ENCODE data around the gene DRD4. TPM values are rescaled to one million over a fixed set of nuclear protein-coding genes. Genes with fewer than 3 reads are reported as not detected.

DRD4 gene
- total and polyA plus RNA-seq, 4 donors = 0.05 to 1.1 (median 0.35) TPM; not detected in 1

GRCh38 chr11:593347-593746, 43.7 kb upstream of the DRD4 start:
- DNase-seq (no peak), ATAC-seq (ENCODE audit: insufficient read depth, low FRiP score) (no peak)
- TF ChIP-seq CTCF (IDR thresholded peaks at IDR 0.05; ENCODE audit: control extremely low read depth, extremely low read depth) = no peak
- no peaks in the 10 kb centered on the region for H3K27me3 ChIP-seq (ENCODE audit: control insufficient read depth in 3 of 3, insufficient read depth in 3 of 3, low read length in 2 of 3)
- no peaks in the 10 kb centered on the region for H3K4me1 ChIP-seq (ENCODE audit: control insufficient read depth in 5 of 5, insufficient read depth in 5 of 5, low read length in 5 of 5)
- WGBS, 2 donors = 96 to 98% methylated on average over 21 of the region's 21 CpGs
- H3K4me3 ChIP-seq = no peak overlapping the region
- H3K27ac ChIP-seq (ENCODE audit: low read depth in 1 of 2, low read length in 1 of 2) = no peak overlapping the region
- no peaks in the 10 kb centered on the region for H3K9me3 ChIP-seq (ENCODE audit: control insufficient read depth in 4 of 4, insufficient read depth in 3 of 4, low read length in 3 of 4)
- peaks cover 8 to 72% (median 30%) of the 10 kb centered on the region in 4 donors for H3K36me3 ChIP-seq (ENCODE audit: control insufficient read depth in 4 of 4, insufficient read depth in 4 of 4, low read length in 4 of 4)
- H3K9ac ChIP-seq (ENCODE audit: insufficient read depth in 1 of 2, low read length in 2 of 2) = no peak overlapping the region

- DNase-seq (no peak), ATAC-seq (ENCODE audit: insufficient read depth, low FRiP score) (no peak)
- H3K9me3 ChIP-seq (ENCODE audit: control insufficient read depth in 4 of 4, insufficient read depth in 3 of 4, low read length in 3 of 4) = no peaks in the 10 kb centered on the region
- H3K4me3 ChIP-seq = no peak overlapping the region
- WGBS, 2 donors = 96 to 97% methylated on average over 10 of the region's 10 CpGs
- no peak for TF ChIP-seq CTCF (IDR thresholded peaks at IDR 0.05; ENCODE audit: control extremely low read depth, extremely low read depth)
- H3K27me3 ChIP-seq (ENCODE audit: control insufficient read depth in 3 of 3, insufficient read depth in 3 of 3, low read length in 2 of 3) = no peaks in the 10 kb centered on the region
- H3K27ac ChIP-seq (ENCODE audit: low read depth in 1 of 2, low read length in 1 of 2) = no peak overlapping the region
- peaks cover 8 to 73% (median 27%) of the 10 kb centered on the region in 4 donors for H3K36me3 ChIP-seq (ENCODE audit: control insufficient read depth in 4 of 4, insufficient read depth in 4 of 4, low read length in 4 of 4)
- H3K4me1 ChIP-seq (ENCODE audit: control insufficient read depth in 5 of 5, insufficient read depth in 5 of 5, low read length in 5 of 5) = no peaks in the 10 kb centered on the region
- H3K9ac ChIP-seq (ENCODE audit: insufficient read depth in 1 of 2, low read length in 2 of 2) = no peak overlapping the region
Measured at GRCh38 chr11:595400-595799, 41.7 kb upstream of the DRD4 start.

GRCh38 chr11:596374-596773, 40.7 kb upstream of the DRD4 start:
- peaks cover 8 to 72% (median 25%) of the 10 kb centered on the region in 4 donors for H3K36me3 ChIP-seq (ENCODE audit: control insufficient read depth in 4 of 4, insufficient read depth in 4 of 4, low read length in 4 of 4)
- no peaks in the 10 kb centered on the region for H3K27me3 ChIP-seq (ENCODE audit: control insufficient read depth in 3 of 3, insufficient read depth in 3 of 3, low read length in 2 of 3)
- H3K9me3 ChIP-seq (ENCODE audit: control insufficient read depth in 4 of 4, insufficient read depth in 3 of 4, low read length in 3 of 4) = no peaks in the 10 kb centered on the region
- H3K4me3 ChIP-seq = no peak overlapping the region
- DNase-seq (no peak), ATAC-seq (ENCODE audit: insufficient read depth, low FRiP score) (no peak)
- no peaks in the 10 kb centered on the region for H3K4me1 ChIP-seq (ENCODE audit: control insufficient read depth in 5 of 5, insufficient read depth in 5 of 5, low read length in 5 of 5)
- 81 to 85% methylated on average over 10 of the region's 10 CpGs for WGBS, 2 donors
- H3K9ac ChIP-seq (ENCODE audit: insufficient read depth in 1 of 2, low read length in 2 of 2) = no peak overlapping the region
- TF ChIP-seq CTCF (IDR thresholded peaks at IDR 0.05; ENCODE audit: control extremely low read depth, extremely low read depth) = no peak
- no peak overlapping the region for H3K27ac ChIP-seq (ENCODE audit: low read depth in 1 of 2, low read length in 1 of 2)

GRCh38 chr11:597166-597725, 39.8 kb upstream of the DRD4 start:
- no peaks in the 10 kb centered on the region for H3K27me3 ChIP-seq (ENCODE audit: control insufficient read depth in 3 of 3, insufficient read depth in 3 of 3, low read length in 2 of 3)
- TF ChIP-seq CTCF (IDR thresholded peaks at IDR 0.05; ENCODE audit: control extremely low read depth, extremely low read depth) = no peak
- no peak overlapping the region for H3K4me3 ChIP-seq
- H3K4me1 ChIP-seq (ENCODE audit: control insufficient read depth in 5 of 5, insufficient read depth in 5 of 5, low read length in 5 of 5) = no peaks in the 10 kb centered on the region
- no peak for DNase-seq
- peaks cover 5 to 75% (median 30%) of the 10 kb centered on the region in 4 donors for H3K36me3 ChIP-seq (ENCODE audit: control insufficient read depth in 4 of 4, insufficient read depth in 4 of 4, low read length in 4 of 4)
- WGBS, 2 donors = 94 to 97% methylated on average over 29 of the region's 29 CpGs
- no peak for ATAC-seq (ENCODE audit: insufficient read depth, low FRiP score)
- H3K9ac ChIP-seq (ENCODE audit: insufficient read depth in 1 of 2, low read length in 2 of 2) = no peak overlapping the region
- H3K27ac ChIP-seq (ENCODE audit: low read depth in 1 of 2, low read length in 1 of 2) = no peak overlapping the region
- H3K9me3 ChIP-seq (ENCODE audit: control insufficient read depth in 4 of 4, insufficient read depth in 3 of 4, low read length in 3 of 4) = no peaks in the 10 kb centered on the region

Data from lung (tissue), 12 donors.